ENCODE results near the gene KCNC1.

DNA sequence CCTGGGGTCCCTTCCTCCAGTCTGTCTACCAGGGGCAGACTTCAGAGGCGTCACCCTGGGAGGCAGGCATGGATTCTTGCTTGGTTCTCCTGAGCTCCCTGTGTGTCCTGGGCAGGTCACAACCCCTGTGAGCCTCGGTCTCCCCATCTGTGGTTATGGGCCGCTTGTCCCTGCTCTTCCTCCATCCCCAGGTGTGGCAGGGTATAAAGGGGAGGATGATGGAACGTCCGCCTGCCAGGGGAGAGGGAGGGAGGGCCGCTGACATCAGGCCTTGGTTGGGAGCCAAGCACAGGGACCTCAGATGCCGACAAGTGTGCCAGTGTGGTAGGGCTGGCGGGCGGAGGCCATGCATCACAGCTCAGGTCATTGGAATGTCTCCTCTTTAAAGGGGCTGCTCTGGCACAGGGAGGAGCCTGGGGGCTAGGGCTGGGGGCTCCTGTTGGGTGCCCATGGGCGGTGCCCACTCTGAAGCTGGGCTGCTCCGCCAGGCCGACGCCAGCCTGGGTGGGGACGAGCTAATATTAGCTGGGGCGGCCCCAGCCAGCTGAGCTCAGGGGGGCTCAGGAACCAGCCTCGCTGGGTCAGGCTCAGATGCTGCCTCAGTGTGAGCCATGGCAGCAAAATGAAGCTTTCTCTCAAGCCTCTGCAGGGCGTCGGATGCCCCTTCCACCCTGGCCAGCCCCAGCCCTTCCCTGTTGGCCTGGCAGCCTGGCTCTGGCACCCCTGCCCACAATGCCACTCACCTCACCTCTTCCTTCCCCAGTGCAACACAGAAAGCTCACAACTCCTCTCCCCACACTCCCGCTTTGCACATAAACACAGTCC is 12.8 kb downstream of the KCNC1 start:
- TF ChIP-seq, protein P1, sequence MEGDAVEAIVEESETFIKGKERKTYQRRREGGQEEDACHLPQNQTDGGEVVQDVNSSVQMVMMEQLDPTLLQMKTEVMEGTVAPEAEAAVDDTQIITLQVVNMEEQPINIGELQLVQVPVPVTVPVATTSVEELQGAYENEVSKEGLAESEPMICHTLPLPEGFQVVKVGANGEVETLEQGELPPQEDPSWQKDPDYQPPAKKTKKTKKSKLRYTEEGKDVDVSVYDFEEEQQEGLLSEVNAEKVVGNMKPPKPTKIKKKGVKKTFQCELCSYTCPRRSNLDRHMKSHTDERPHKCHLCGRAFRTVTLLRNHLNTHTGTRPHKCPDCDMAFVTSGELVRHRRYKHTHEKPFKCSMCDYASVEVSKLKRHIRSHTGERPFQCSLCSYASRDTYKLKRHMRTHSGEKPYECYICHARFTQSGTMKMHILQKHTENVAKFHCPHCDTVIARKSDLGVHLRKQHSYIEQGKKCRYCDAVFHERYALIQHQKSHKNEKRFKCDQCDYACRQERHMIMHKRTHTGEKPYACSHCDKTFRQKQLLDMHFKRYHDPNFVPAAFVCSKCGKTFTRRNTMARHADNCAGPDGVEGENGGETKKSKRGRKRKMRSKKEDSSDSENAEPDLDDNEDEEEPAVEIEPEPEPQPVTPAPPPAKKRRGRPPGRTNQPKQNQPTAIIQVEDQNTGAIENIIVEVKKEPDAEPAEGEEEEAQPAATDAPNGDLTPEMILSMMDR (IDR thresholded peaks at IDR 0.05; ENCODE audit: poor library complexity, severe bottlenecking): no peak
- TF ChIP-seq EZH2 (IDR thresholded peaks at IDR 0.05; ENCODE audit: borderline replicate concordance, insufficient read depth, low read length, poor library complexity, severe bottlenecking): no peak
- TF ChIP-seq, protein P2, sequence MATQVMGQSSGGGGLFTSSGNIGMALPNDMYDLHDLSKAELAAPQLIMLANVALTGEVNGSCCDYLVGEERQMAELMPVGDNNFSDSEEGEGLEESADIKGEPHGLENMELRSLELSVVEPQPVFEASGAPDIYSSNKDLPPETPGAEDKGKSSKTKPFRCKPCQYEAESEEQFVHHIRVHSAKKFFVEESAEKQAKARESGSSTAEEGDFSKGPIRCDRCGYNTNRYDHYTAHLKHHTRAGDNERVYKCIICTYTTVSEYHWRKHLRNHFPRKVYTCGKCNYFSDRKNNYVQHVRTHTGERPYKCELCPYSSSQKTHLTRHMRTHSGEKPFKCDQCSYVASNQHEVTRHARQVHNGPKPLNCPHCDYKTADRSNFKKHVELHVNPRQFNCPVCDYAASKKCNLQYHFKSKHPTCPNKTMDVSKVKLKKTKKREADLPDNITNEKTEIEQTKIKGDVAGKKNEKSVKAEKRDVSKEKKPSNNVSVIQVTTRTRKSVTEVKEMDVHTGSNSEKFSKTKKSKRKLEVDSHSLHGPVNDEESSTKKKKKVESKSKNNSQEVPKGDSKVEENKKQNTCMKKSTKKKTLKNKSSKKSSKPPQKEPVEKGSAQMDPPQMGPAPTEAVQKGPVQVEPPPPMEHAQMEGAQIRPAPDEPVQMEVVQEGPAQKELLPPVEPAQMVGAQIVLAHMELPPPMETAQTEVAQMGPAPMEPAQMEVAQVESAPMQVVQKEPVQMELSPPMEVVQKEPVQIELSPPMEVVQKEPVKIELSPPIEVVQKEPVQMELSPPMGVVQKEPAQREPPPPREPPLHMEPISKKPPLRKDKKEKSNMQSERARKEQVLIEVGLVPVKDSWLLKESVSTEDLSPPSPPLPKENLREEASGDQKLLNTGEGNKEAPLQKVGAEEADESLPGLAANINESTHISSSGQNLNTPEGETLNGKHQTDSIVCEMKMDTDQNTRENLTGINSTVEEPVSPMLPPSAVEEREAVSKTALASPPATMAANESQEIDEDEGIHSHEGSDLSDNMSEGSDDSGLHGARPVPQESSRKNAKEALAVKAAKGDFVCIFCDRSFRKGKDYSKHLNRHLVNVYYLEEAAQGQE (IDR thresholded peaks at IDR 0.05; ENCODE audit: borderline replicate concordance): no peak
- no peak for TF ChIP-seq MXI1 (conservative IDR thresholded peaks at IDR 0.05; ENCODE audit: poor library complexity, severe bottlenecking)
- TF ChIP-seq POLR2AphosphoS5 (IDR thresholded peaks at IDR 0.05): no peak
- TF ChIP-seq EP300 (conservative IDR thresholded peaks at IDR 0.05; ENCODE audit: poor library complexity, severe bottlenecking): no peak
- no peak for TF ChIP-seq RAD21 (conservative IDR thresholded peaks at IDR 0.05)
